PFSK-1 (cell line): Measurements from ENCODE around the gene IGLON5.

Experiments
- FOXP2 ChIP-seq: optimal IDR thresholded peaks from 2 replicates; pipeline ENCODE3; 2011; ENCODE audit warnings: borderline replicate concordance, control low read depth, inconsistent platforms; ENCODE audit not compliant: insufficient read depth; ENCODE audit errors: extremely low read length, extremely low read depth
- POLR2AphosphoS5 ChIP-seq: IDR thresholded peaks from 2 replicates; pipeline ENCODE4 v1.6.1; 2012; ENCODE audit warnings: low read depth, mild to moderate bottlenecking, control low read depth, low read length, moderate library complexity
- REST ChIP-seq, 2 experiments: IDR thresholded peaks; 2 replicates each; pipeline versions ENCODE4 v1.6.1 to v1.8.0; 2011 to 2012; ENCODE audit warnings: low read depth in 2 of 2, low read length in 2 of 2, control low read depth in 1 of 2, inconsistent platforms in 1 of 2, mild to moderate bottlenecking in 1 of 2, moderate library complexity in 1 of 2; ENCODE audit not compliant: insufficient read depth in 1 of 2
- SIN3A ChIP-seq: IDR thresholded peaks from 2 replicates; pipeline ENCODE4 v1.6.1; 2012; ENCODE audit warnings: mild to moderate bottlenecking, low read length, moderate library complexity, borderline replicate concordance; ENCODE audit not compliant: insufficient read depth
- TAF1 ChIP-seq: IDR thresholded peaks from 2 replicates; pipeline ENCODE4 v1.6.1; 2012; ENCODE audit warnings: low read length, control low read depth, borderline replicate concordance; ENCODE audit not compliant: insufficient read depth

IGLON5 gene

GRCh38 chr19:51301266-51301665 is 10.2 kb upstream of the IGLON5 start:
- no peak for TF ChIP-seq FOXP2
- no peak for TF ChIP-seq POLR2AphosphoS5
- no peak for TF ChIP-seq TAF1
- TF ChIP-seq REST (IDR thresholded peaks at IDR 0.05; ENCODE audit: insufficient read depth in 1 of 2, low read depth in 2 of 2, low read length in 2 of 2) = no peak
- TF ChIP-seq SIN3A = no peak

- TF ChIP-seq POLR2AphosphoS5 = no peak
- no peak for TF ChIP-seq FOXP2
- no peak for TF ChIP-seq TAF1
- TF ChIP-seq SIN3A = no peak
- no peak for TF ChIP-seq REST (IDR thresholded peaks at IDR 0.05; ENCODE audit: insufficient read depth in 1 of 2, low read depth in 2 of 2, low read length in 2 of 2)
Observed at GRCh38 chr19:51305479-51305878, 6.0 kb upstream of the IGLON5 start.

GRCh38 chr19:51316688-51317087 is 5.2 kb downstream of the IGLON5 start:
- no peak for TF ChIP-seq FOXP2
- no peak for TF ChIP-seq REST (IDR thresholded peaks at IDR 0.05; ENCODE audit: insufficient read depth in 1 of 2, low read depth in 2 of 2, low read length in 2 of 2)
- no peak for TF ChIP-seq SIN3A
- no peak for TF ChIP-seq TAF1

- no peak for TF ChIP-seq TAF1
- TF ChIP-seq FOXP2 = no peak
- TF ChIP-seq POLR2AphosphoS5 = no peak
- no peak for TF ChIP-seq SIN3A
- no peak for TF ChIP-seq REST (IDR thresholded peaks at IDR 0.05; ENCODE audit: insufficient read depth in 1 of 2, low read depth in 2 of 2, low read length in 2 of 2)
Observed at GRCh38 chr19:51317376-51317775, 5.9 kb downstream of the IGLON5 start.

- TF ChIP-seq SIN3A = no peak
- no peak for TF ChIP-seq TAF1
- TF ChIP-seq REST (IDR thresholded peaks at IDR 0.05; ENCODE audit: insufficient read depth in 1 of 2, low read depth in 2 of 2, low read length in 2 of 2) = no peak
- TF ChIP-seq FOXP2 = no peak
- no peak for TF ChIP-seq POLR2AphosphoS5
Observed at GRCh38 chr19:51317968-51318367, 6.5 kb downstream of the IGLON5 start.
